HFF-Myc (cell line): ENCODE data around the gene IGF1R.

ENCODE experiments used
- DNase-seq: peaks from one replicate; pipeline ENCODE4 v3.0.0-alpha.2; 2011; ENCODE audit warnings: low read depth; ENCODE audit errors: extremely low read depth
- H3K4me3 ChIP-seq: replicated peaks from 2 replicates; pipeline ENCODE4 v1.5.1; 2011; ENCODE audit warnings: low read depth, mild to moderate bottlenecking, control low read depth, low read length
- TF ChIP-seq, protein P1 (sequence below): IDR thresholded peaks from 2 replicates; pipeline ENCODE4 v1.5.1; 2012; ENCODE audit warnings: mild to moderate bottlenecking, low read depth, low read length, control low read depth; ENCODE audit errors: missing control alignments

The IGF1R gene

DNA sequence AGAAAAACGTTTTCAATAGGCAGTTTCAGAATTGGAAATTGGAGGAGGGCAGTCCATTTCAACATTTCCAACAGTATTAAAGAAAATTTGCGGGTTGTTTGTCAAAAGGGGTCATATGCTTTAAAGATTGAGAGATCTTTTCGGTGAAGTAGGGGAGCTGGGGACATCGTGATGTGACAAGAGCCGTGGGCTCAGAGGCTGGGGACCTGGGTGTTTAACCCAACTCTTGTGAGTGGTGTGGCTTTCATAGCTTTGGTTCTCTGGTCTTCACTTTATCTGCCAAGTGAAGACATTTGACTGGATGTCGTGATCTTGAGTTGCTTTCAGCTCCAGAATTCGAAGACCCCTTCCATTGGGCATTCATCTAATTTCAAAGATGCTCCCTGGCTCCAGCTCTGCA, 226.0 kb downstream of the IGF1R start:
- DNase-seq: no peak
- H3K4me3 ChIP-seq: peak overlapping the region; percentile 30
- TF ChIP-seq, protein P1, sequence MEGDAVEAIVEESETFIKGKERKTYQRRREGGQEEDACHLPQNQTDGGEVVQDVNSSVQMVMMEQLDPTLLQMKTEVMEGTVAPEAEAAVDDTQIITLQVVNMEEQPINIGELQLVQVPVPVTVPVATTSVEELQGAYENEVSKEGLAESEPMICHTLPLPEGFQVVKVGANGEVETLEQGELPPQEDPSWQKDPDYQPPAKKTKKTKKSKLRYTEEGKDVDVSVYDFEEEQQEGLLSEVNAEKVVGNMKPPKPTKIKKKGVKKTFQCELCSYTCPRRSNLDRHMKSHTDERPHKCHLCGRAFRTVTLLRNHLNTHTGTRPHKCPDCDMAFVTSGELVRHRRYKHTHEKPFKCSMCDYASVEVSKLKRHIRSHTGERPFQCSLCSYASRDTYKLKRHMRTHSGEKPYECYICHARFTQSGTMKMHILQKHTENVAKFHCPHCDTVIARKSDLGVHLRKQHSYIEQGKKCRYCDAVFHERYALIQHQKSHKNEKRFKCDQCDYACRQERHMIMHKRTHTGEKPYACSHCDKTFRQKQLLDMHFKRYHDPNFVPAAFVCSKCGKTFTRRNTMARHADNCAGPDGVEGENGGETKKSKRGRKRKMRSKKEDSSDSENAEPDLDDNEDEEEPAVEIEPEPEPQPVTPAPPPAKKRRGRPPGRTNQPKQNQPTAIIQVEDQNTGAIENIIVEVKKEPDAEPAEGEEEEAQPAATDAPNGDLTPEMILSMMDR: no peak

GRCh38 chr15:98874773-98875172, 226.4 kb downstream of the IGF1R start:
- DNase-seq: no peak
- TF ChIP-seq, protein P1: no peak
- H3K4me3 ChIP-seq: no peak overlapping the region

- TF ChIP-seq, protein P1: no peak
- H3K4me3 ChIP-seq: no peak overlapping the region
- DNase-seq: no peak
Measured at GRCh38 chr15:98875309-98875708, 227.0 kb downstream of the IGF1R start.

DNA sequence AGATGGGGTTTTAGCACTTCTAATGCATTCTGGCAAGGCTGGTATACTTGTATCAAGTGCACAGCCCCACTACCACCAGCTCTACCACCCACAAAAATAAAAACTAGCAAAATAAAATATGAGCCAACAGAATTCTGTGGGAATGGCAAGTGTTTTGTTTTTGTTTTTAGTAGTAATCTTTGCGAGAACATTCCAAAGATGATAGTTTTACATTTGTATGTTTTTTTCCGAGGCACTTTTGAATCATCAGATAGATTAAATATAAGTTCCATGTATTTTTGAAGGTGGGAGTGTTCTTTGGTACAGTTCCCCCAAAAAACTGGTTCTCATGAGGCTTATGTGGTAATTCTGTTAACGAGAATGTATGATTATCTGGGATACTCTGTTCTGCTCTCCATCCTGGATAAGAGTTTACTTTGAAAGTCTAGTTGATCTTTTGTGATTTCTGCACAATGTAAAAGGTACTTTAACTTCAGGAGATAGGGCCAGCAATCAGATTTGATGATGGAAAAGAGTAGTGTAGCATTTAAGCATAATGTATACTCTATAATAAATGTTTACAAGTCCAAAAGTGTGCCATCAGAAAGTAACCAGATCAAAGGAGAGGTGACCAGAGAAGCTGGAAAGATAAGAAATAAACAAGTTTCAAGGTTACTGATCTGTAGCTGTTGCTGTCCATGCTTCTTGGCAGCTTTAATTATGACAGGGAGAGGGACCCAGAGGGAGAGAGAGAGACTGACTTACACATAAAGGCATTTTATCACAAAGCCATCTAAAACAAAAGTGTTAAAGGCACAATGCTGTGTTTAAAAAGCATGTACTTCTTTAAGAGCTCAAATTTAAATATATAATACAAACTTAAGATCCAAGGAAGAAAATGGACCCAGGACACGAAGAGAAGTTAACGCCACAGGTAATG, 228.4 kb downstream of the IGF1R start:
- H3K4me3 ChIP-seq: no peak overlapping the region
- TF ChIP-seq, protein P1: no peak
- DNase-seq: no peak

GRCh38 chr15:98878172-98878571, 229.8 kb downstream of the IGF1R start:
- TF ChIP-seq, protein P1: no peak
- H3K4me3 ChIP-seq: no peak overlapping the region
- no peak for DNase-seq

- DNase-seq: no peak
- TF ChIP-seq, protein P1: no peak
- no peak overlapping the region for H3K4me3 ChIP-seq
Measured at GRCh38 chr15:98878862-98879261, 230.5 kb downstream of the IGF1R start.
